GM19240 (cell line): Measurements from ENCODE around the gene CATSPERD.
A peak's percentile ranks its signal among the peaks of the same experiment; 100 is the strongest.

ENCODE experiments used
- DNase-seq: peaks from one replicate; pipeline ENCODE4 v3.0.0; 2011; ENCODE audit warnings: low spot score; ENCODE audit not compliant: insufficient read length

Gene CATSPERD

DNA sequence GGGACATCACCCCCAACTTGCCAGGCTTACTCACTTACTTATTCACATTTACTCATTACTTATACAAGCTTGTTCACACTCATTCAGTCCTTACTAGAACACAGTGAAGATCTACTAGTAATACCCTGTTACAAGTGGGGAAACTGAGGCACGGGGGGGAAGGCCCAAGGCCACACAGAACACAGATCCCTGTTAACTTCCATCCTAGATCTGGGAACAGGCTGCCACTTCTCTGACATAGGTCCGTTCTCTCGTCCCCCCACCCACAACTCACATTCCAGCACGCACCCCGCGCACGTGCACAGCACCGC lies 83.0 kb downstream of the CATSPERD start:
- no peak for DNase-seq

- peak; percentile 98 for DNase-seq
Measured at GRCh38 chr19:5803752-5804515, 83.5 kb downstream of the CATSPERD start.

- no peak for DNase-seq
Measured at GRCh38 chr19:5804516-5805461, 84.4 kb downstream of the CATSPERD start, which contains the start of gene NRTN. Gene NRTN, plus strand, starts transcription at chr19:5805067. Its CDS starts 19,099 bp downstream, at chr19:5824166.

DNA sequence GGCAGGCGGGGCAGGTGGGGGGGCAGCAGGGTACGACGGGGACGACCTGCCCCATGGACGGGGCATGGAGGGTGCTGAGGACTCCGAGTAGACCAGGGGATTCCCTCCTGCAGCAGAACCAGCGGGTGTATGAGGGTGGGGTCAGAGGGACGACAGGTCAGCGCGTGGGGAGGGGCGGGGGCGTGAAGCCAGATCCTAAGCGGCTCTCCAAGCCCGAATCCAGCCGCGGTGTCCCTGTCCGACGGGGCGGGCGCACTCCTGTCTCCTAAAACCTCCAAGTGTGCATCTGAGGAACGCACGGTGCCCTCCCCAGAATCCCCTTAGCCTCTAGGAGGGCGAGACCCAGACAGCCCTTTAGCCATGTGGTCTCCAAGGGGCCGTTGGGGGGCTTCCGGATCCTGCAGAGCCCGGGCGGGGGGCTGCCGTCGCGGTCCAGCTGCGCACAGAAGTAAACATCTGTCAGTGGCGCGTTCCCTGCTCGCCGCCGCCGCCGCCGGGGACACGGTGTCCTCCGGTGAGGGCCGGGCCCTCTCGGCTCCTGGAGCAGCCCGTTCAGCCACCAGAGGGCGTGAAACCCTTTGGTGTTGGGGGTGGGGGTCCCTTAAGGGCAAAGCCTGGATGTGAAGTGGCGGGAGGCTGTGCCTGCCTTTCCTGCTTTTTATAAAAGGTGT lies 85.2 kb downstream of the CATSPERD start:
- DNase-seq: no peak

DNA sequence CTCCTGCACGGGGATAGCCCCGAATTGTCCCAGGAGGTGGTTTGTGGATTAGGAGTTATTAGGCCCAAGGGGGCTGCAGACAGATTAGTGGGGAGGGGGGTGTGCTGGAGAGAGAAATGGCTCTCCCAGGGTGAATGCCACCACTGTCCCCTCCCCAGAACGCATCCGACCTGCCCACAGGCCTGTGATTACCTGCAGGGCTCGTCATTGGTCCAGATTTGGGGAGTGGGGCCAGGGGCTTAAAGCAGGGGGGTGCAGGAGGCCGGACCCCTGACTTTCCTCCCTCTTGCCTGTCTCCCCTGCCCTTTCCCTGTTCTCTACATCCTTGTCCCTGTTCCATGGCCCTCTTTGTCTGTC lies 85.7 kb downstream of the CATSPERD start:
- no peak for DNase-seq

- no peak for DNase-seq
Measured at GRCh38 chr19:5806905-5807304, 86.5 kb downstream of the CATSPERD start.

DNA sequence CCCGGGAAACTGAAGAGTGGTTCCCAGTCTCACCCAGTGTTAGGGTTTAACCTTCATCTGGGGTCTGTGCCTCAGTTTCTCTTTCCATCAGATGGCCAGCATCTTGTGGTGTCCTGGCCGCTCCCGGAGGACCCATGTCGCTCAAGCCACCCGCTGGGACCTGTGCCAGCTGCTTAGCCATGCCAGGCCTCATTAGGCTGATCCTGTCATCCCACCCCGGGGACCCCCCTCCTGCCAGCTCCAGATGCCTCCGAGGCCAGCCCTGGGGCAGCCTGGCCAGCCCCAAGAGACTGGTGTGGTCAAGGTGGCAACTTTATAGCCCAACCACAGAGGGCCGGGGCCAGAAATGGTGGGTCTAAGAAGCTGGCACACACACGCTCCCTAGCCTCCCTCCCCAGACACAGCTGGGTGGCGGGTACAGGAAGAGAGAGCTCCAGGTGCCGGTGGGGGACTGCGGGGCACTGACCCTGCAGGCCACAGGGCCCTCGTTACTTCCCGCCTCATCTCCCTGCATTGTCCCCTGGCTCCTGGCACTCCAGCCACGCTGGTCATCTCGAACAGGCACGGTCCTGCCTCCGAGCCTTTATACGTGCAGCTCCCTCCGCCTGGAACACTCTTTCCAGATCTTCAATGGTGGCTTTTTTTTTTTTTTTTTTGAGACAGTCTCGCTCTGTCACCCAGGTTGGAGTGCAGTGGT lies 87.8 kb downstream of the CATSPERD start:
- no peak for DNase-seq

GRCh38 chr19:5809053-5809452 lies 88.6 kb downstream of the CATSPERD start:
- DNase-seq: no peak

GRCh38 chr19:5809469-5809868 lies 89.0 kb downstream of the CATSPERD start:
- DNase-seq: no peak

DNA sequence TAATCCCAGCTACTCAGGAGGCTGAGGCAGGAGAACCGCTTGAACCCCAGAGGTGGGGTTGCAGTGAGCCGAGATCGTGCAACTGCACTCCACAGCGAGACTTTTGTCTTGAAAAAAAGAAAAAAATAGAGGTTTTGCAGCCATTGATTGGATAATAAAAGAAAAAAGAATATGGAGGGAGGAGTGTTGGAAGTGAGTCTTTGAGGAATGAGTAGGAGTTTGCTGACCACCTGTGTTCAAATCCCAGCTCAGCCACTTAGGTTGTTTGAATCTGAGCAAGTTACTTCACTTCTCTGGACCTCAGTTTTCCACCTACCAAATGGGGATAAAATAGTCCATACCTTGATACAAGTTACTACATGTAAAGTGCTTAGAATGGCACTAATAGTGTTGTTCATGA lies 90.7 kb downstream of the CATSPERD start:
- DNase-seq: no peak

DNA sequence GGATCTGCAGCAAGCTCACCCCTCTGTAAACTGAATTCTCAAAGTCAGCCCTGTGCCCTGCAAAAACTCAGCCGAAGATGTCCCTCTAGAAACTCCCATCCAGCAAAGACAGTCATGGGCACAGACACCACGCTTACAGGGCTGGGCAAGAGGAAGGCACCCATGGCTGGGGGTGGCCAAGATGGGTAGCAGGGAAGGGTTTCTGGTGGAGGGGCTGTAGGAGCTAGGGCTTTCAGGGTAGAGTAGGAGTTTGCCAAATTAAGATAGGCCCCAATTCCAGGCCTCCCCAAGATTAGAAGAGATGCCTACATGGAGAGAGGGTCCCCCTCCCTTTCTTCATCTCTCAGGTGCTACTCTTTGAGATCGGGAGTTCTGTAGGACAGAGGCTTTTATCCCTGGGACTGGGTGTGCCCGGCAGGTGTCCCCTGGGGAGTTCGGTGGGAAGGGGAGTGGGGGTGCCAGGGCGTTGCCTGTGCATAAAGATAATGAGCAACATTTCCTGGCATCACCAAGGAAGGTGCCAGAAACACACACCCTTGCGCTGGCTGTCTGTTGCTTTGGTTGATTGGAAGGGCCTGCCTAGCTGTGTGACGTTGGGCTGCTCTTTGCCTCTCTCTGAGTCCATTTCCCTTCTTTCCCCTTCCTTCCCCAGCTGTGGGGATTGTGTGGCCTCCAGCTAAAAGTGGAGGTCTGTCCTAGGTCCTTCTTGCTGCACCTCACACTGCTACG lies 93.8 kb downstream of the CATSPERD start:
- no peak for DNase-seq

- DNase-seq: no peak
Measured at GRCh38 chr19:5814852-5815246, 94.4 kb downstream of the CATSPERD start.

- DNase-seq: no peak
Measured at GRCh38 chr19:5817218-5817617, 96.8 kb downstream of the CATSPERD start.

- DNase-seq: no peak
Measured at GRCh38 chr19:5818594-5818993, 98.2 kb downstream of the CATSPERD start.

GRCh38 chr19:5820785-5821184 lies 100.3 kb downstream of the CATSPERD start:
- no peak for DNase-seq

DNA sequence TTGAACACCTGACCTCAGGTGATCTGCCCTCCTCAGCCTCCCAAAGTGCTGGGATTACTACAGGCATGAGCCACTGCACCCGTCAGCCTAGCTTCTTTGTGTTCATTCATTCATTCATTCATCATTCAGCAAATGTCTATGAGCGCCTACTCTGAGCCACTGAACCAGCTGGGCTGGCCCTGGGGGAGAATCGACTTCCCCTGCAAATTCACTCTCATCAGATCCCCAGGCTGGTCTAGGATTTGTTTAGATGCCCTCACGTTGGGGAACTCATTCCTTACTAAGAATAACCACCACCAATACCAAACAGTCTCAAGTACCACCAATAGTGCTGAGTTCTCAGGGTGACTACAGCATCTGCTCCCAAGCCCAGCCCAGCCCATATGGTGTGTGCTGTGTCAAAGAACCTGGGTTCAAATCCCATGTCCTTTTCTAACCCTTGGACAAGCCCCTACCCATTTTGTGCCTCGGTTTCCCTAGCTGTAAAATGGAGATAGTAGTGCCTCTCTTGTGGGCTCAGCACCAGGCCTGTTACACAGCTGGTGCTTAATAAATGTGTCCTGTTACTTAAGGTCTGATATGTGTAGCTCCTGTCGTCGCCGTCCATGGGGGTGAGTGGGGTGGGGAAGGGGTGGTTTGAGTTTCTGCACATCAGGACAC lies 101.2 kb downstream of the CATSPERD start:
- DNase-seq: no peak

DNA sequence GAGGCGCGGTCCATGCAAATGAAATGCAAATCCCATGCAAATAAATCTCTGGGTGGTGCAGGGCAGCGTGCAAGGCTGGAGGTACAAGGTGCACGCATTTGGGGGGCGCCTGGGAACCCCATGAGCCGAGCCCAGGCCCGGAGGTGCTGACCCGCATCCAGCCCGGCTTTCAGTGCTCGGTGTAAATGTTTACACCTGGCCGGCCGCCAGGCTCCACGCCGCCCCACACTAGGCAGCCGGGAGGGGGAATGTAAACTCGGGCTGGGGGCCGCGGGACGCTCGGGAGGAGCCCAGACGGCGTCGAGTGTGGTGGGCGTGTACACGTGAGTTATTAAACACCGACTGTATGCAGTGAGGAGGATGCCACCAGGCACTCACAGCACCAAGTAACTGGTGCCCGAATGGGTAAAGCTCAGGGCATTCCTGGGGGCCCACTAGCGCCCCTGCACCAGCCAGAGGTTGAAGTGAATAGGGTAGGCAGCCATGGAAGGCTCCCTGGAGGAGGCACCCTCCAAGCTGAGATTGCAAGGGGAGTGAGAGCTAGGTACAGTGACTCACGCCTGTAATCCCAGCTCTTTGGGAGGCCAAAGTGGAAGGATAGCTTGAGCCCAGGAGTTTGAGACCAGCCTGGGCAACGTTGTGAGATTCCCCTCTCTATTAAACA lies 101.9 kb downstream of the CATSPERD start:
- no peak for DNase-seq

GRCh38 chr19:5823579-5824281 lies 103.3 kb downstream of the CATSPERD start:
- DNase-seq: no peak

- DNase-seq: no peak
Measured at GRCh38 chr19:5824751-5825150, 104.3 kb downstream of the CATSPERD start.
